DMS79 (cell line): ENCODE measurements around the gene SUMF1.
"Not testable (repeated sequence)": the region's sequence is repeated elsewhere in the genome, so short reads cannot be mapped to it uniquely, and the experiment has no call there.

Source experiments
- DNase-seq: peaks from one replicate; lab custom pipeline; 2025; lab: John Stamatoyannopoulos, UW

The SUMF1 gene

DNA sequence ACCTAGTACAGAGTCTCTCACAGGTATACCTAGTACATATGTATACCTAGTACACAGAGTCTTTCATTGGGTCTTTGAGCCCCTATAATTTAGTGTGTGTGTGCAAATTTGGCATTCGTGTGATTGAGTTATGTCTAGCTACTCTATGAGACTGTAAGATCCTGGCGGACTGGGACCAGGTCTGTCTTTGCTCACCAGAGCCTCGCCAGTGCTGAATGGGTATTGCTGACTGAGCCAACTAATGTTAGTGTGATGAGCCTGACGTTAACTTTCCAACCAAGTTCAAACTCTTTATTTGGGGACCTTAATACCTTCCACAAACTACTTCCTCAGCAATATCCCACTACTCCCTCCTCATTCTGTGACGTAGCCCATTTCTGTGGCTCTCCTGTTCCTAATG is 128.3 kb downstream of the SUMF1 start:
- no peak for DNase-seq

- no peak for DNase-seq
These were observed 130.1 kb downstream of the SUMF1 start for GRCh38 chr3:4336850-4337546.

DNA sequence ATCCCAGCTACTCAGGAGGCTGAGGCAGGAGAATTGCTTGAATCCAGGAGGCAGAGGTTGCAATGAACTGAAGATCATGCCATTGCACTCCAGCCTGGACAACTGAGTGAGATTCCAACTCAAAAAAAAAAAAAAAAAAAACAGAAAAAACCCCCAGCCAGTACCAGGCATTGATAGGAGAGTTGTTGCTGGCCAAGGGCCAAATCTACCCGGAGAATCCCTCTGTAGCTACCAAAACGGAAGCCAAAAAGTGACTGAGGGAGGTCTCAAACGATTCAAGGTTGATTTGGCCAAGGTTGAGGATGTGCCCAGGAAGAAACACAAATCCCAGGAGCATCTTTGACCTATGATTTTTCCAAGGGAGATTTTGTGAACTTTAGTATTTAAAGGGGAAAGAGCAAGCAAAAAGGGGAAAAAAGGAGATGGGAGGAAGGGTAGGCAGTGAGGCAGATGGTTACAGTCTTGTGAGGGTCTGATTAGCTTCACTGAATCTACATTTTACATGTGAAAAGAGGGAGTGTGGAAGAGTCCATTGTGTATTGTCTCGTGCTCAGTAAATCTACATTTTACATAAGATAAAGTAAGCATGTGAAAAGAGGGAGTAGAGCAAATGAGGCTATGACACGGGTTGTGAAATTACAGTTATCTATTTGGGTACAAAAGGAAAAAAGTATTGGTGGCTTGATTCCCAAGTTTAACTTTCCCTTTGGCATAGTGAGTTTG is 131.1 kb downstream of the SUMF1 start:
- DNase-seq: no peak

- DNase-seq: no peak
These were observed 132.5 kb downstream of the SUMF1 start for GRCh38 chr3:4334548-4334947.

DNA sequence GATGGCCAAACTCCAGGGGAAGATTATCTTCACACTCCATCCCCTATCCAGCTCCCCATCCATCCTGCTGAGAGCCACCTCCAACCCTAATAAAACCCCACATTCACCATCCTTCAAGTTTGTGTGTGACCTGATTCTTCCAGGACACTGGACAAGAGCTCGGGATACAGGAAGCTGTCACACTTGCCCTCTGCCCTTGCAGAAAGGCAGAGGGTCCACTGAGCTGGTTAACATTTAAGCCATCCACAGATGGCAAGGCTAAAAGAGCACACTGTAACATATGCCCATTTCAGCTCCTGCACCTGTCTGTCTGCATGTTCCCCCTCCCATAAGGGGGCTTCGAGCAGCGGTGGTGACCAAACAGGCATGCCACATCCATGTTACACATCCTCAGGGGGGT is 134.1 kb downstream of the SUMF1 start:
- no peak for DNase-seq

GRCh38 chr3:4332574-4332973 is 134.5 kb downstream of the SUMF1 start:
- no peak for DNase-seq

DNA sequence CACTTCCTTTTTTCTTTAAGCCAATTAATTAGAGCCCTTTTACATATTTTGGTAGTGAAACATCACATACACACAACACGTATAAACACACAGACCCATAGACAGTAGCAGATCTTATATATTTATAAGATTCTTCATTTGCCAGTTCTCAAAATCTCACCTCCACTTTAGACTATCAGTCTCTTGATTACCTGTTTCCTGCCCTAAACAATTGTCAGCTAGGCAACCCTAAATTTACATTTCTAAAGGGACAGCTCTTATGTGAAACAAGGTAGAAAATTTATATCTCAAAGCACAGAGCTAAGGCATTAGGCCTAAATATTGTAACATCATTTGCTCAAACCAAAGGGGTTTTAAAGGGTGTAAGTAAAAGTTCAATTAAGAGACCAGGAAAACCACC is 135.0 kb downstream of the SUMF1 start:
- DNase-seq: no peak

GRCh38 chr3:4329806-4330205 is 137.3 kb downstream of the SUMF1 start:
- not testable (repeated sequence) for DNase-seq

- no peak for DNase-seq
These were observed 140.2 kb downstream of the SUMF1 start for GRCh38 chr3:4326868-4327267.

DNA sequence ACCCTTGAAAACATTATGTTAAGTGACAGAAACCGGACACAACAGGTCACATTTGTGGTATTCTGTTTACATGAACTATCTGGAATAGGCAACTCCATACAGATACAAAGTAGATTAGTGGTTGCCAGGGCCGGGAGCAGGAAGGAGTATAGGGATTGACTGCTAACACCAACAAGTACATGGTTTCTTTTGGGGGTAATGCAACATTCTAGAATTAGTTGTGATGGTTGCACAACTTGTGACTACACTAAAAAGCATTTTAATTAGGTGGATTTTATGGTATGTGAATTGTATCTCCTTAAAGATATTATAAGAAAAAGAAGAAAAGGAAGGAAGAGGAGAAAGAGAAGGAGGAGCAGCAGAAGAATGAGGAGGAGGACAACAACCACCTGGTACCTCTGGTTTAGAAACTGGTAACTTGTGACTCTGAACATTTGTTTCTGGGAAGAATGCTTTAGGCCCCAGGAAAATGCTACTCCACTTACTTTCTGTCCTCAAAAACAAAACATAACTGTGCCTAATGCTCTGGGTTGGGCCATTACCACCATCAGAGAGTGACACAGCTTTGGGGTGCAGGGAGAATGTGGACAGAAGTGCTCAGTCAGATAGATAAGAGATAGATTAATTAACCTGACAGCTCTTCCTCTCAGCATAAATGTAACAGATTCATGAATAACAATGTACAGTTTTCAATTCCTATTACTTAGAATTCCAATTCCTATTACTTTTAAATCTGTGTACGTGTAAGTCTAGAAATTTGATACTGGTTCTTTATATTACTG is 143.6 kb downstream of the SUMF1 start:
- no peak for DNase-seq

- no peak for DNase-seq
These were observed 144.4 kb downstream of the SUMF1 start for GRCh38 chr3:4322635-4323034.

GRCh38 chr3:4321732-4322131 is 145.3 kb downstream of the SUMF1 start:
- DNase-seq: no peak

DNA sequence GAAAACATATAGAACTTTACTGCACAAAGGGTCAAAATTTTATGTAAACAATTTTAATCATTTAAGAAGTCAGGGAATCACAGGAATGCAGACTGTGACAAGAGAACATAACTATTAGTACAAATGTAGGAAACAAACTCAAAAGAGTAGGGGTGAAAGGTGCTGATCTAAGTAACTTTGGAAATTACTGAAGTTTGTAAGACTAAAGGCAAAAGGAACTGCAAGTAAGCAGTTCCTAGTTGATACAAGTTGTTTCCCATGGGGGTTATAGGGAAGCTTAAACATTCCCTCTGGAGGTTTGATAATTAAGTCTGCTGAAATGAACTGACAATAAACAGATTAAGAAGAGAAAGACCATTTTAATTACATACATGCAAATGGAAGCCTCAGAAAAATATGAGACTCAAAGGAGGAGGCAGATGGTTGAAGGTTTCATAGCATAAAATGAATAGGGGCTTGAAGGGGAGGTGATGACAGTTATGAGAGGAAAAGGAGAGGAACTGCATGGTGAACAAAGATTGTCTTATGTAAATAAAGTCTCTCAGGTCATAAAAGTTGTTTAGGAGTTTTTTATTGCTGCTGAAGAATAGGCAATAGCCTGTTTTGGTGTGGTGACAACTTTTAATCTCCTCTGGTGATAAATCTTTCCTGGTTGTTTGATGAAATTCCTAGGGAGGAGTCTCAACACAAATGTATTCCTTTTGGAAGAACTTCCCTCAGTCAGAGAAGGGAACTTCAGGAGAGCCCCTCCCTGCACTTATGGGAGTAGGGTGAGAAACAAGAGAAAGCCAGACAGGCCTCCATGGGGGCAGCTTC is 146.8 kb downstream of the SUMF1 start:
- no peak for DNase-seq

DNA sequence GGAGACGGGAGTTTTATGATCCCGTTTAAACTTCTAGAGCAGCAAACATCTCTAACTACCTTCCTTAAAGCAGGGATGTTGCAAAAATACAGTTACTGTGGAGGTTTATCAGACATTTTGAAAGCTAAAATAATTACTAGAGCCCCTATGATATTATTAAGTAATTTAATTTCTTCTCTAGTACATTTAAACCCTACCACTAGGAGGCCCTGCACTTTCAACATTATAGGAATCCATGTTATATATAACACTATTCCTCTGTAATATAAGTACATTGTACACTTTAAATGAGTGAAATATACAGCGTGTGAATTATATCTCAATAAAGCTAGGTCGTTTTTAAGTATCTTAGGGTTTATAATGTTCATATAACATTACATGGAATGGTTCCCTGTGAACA is 152.4 kb downstream of the SUMF1 start:
- no peak for DNase-seq

DNA sequence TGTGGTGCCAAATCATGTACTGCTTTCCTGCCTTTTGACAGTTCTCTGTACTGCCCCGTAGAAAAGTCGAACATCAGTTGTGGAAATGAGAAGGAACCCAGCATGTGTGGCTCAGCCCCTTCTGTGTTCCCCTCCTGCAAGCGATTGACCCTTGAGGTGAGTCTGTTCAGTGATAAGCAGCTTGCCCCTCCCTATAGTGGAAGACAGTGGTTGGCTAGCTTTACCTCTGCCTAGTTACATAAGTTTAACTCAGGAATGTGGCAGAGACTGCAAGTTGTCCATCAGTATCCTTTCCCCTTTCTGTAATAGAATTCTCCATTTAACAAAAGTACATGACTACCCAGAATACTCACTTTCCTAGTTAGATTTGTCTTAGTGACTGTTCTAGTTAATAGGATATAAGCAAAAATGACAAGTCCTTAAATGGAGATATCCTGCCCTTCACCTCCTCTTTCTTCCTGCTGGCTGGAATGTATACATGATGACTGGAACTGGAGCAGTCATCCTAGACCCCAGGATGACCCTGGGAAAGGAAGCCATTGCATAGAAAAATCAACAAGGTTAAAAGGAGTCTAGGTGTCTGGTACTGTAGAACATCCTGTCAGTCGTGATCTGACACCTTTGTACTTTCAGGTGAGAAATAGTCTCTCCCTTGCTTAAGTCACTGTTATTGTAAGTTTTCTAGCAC is 153.3 kb downstream of the SUMF1 start:
- no peak for DNase-seq

DNA sequence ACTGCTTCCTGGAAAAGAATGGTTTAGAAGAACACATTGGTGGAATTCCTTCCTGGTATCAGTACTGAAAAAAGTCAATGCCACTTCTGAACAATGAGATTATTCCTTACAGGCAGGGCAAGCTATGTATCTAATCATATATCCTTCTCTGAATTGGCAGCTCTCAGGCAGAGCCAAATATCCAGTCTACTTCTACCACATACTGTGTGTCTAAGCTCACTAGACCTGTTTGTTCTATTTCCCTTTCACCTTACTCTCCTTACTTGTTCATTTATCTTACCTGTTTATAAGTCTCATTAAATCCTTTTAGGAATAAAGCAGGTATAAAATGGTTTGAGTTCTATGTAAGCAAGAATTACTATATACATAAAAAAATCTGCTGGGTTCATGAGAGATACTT is 155.6 kb downstream of the SUMF1 start:
- no peak for DNase-seq
